IMR-90 (cell line): ENCODE results near the gene ZGRF1. TPM values are rescaled to one million over a fixed set of nuclear protein-coding genes. Genes with fewer than 3 reads are reported as not detected.

ENCODE experiments used
- ATAC-seq: fragments of 200-7000 bp; cut with Tn5 transposase; 2 replicates; pipeline ENCODE4 v1.9.1; 2020; ENCODE audit warnings: low read depth, mild to moderate bottlenecking, moderate library complexity
- BruUV-seq: library from RNA; stranded (reverse); fragments of 400-500 nt; replicated peaks from 2 replicates; lab custom pipeline; 2021; lab: Mats Ljungman, UMichigan
- CTCF ChIA-PET: fragments of 300-600 bp; formaldehyde crosslinking; extraction: SDS; loops from one replicate; lab custom pipeline; 2021; ENCODE audit warnings: antibody characterized with exemption; lab: Yijun Ruan, JAX
- POLR2A ChIA-PET: fragments of 300-600 bp; sonication (Branson Sonifier 250); formaldehyde crosslinking; loops from one replicate; lab custom pipeline; 2022; ENCODE audit warnings: antibody characterized with exemption; ENCODE audit not compliant: unreplicated experiment; lab: Charles Lee
- DNase-seq: peaks from one replicate; pipeline ENCODE4 v3.0.0; 2013
- H2AFZ ChIP-seq: replicated peaks from 2 replicates; pipeline ENCODE3; 2013; ENCODE audit warnings: low read length, mild to moderate bottlenecking; ENCODE audit not compliant: poor library complexity
- H2AK5ac ChIP-seq: 2 replicates; pipeline ENCODE4 v1.6.1; 2013; ENCODE audit warnings: low read depth, low read length, inconsistent platforms
- H2AK9ac ChIP-seq: replicated peaks from 2 replicates; pipeline ENCODE3; 2013; ENCODE audit warnings: mild to moderate bottlenecking, low read depth, low read length, moderate library complexity; ENCODE audit not compliant: poor library complexity
- H2BK120ac ChIP-seq: 2 replicates; pipeline ENCODE4 v1.6.1; 2013; ENCODE audit warnings: low read depth, low read length, inconsistent platforms
- H2BK15ac ChIP-seq: 3 replicates; pipeline ENCODE4 v1.6.1; 2013; ENCODE audit warnings: low read depth, low read length, inconsistent platforms
- H2BK20ac ChIP-seq: 2 replicates; pipeline ENCODE4 v1.6.1; 2013; ENCODE audit warnings: low read depth, mild to moderate bottlenecking, inconsistent platforms, low read length, moderate library complexity
- H2BK5ac ChIP-seq: 2 replicates; pipeline ENCODE4 v1.6.1; 2013; ENCODE audit warnings: mild to moderate bottlenecking, low read depth, low read length, inconsistent platforms; ENCODE audit not compliant: poor library complexity, severe bottlenecking
- H3K14ac ChIP-seq: replicated peaks from 2 replicates; pipeline ENCODE4 v1.6.1; 2013; ENCODE audit warnings: low read depth, low read length, inconsistent platforms
- H3K18ac ChIP-seq: 2 replicates; pipeline ENCODE4 v1.6.1; 2013; ENCODE audit warnings: low read depth, low read length, control low read depth
- H3K23ac ChIP-seq: 2 replicates; pipeline ENCODE4 v1.6.1; 2013; ENCODE audit warnings: low read depth, low read length, inconsistent platforms
- H3K27ac ChIP-seq: 2 replicates; pipeline ENCODE4 v1.5.1; 2013; ENCODE audit warnings: mild to moderate bottlenecking, control low read depth, low read length; ENCODE audit not compliant: insufficient read depth
- H3K27me3 ChIP-seq: 2 replicates; pipeline ENCODE4 v1.6.1; 2013; ENCODE audit warnings: low read length; ENCODE audit not compliant: control insufficient read depth, insufficient read depth
- H3K36me3 ChIP-seq: 2 replicates; pipeline ENCODE4 v1.6.1; 2013; ENCODE audit warnings: low read length, mixed read lengths; ENCODE audit not compliant: control insufficient read depth, insufficient read depth
- H3K4ac ChIP-seq: 2 replicates; pipeline ENCODE4 v1.6.1; 2013; ENCODE audit warnings: low read depth, low read length, inconsistent platforms
- H3K4me1 ChIP-seq: 2 replicates; pipeline ENCODE4 v1.6.1; 2013; ENCODE audit warnings: low read length, mixed read lengths; ENCODE audit not compliant: control insufficient read depth, insufficient read depth
- H3K4me2 ChIP-seq: 2 replicates; pipeline ENCODE4 v1.6.1; 2013; ENCODE audit warnings: low read depth, mild to moderate bottlenecking, control low read depth, low read length, moderate library complexity
- H3K4me3 ChIP-seq: 2 replicates; pipeline ENCODE4 v1.5.1; 2013; ENCODE audit warnings: low read depth, mild to moderate bottlenecking, control low read depth, low read length, moderate library complexity; ENCODE audit not compliant: insufficient read depth
- H3K56ac ChIP-seq: 2 replicates; pipeline ENCODE4 v1.6.1; 2013; ENCODE audit warnings: low read length, inconsistent platforms; ENCODE audit not compliant: insufficient read depth; ENCODE audit errors: extremely low read depth
- H3K79me1 ChIP-seq, 2 experiments: 2 replicates each; pipeline ENCODE4 v1.6.1; 2013; ENCODE audit warnings: low read length in 2 of 2, inconsistent platforms in 1 of 2, low read depth in 1 of 2
- H3K9ac ChIP-seq: 2 replicates; pipeline ENCODE4 v1.6.1; 2013; ENCODE audit warnings: low read depth, low read length, control low read depth
- H3K9me1 ChIP-seq: 2 replicates; pipeline ENCODE4 v1.6.1; 2013; ENCODE audit warnings: low read length, inconsistent platforms; ENCODE audit not compliant: insufficient read depth
- H3K9me3 ChIP-seq: 2 replicates; pipeline ENCODE4 v1.6.1; 2013; ENCODE audit warnings: low read length; ENCODE audit not compliant: control insufficient read depth, insufficient read depth
- H4K20me1 ChIP-seq: 2 replicates; pipeline ENCODE4 v1.6.1; 2013; ENCODE audit warnings: low read length, inconsistent platforms; ENCODE audit not compliant: insufficient read depth
- H4K5ac ChIP-seq: 2 replicates; pipeline ENCODE4 v1.6.1; 2013; ENCODE audit warnings: mild to moderate bottlenecking, low read depth, low read length, control low read depth
- H4K8ac ChIP-seq, 2 experiments: 2 replicates each; pipeline ENCODE4 v1.6.1; 2013; ENCODE audit warnings: low read depth in 2 of 2, low read length in 2 of 2, control low read depth in 1 of 2, inconsistent platforms in 1 of 2
- H4K91ac ChIP-seq: 2 replicates; pipeline ENCODE4 v1.6.1; 2013; ENCODE audit warnings: low read depth, low read length, inconsistent platforms; ENCODE audit not compliant: insufficient read depth
- BHLHE40 ChIP-seq: fragments of 150-350 bp; IDR thresholded peaks from 2 replicates; pipeline ENCODE4 v1.6.1; 2016; ENCODE audit warnings: mild to moderate bottlenecking, low read depth, low read length
- CEBPB ChIP-seq: IDR thresholded peaks from 2 replicates; pipeline ENCODE4 v1.6.1; 2012; ENCODE audit warnings: low read depth, low read length, improper control_type of control experiment
- CHD1 ChIP-seq: IDR thresholded peaks from 2 replicates; pipeline ENCODE4 v1.6.1; 2012; ENCODE audit warnings: low read depth, low read length, improper control_type of control experiment
- FOS ChIP-seq: fragments of 150-350 bp; IDR thresholded peaks from 2 replicates; pipeline ENCODE4 v1.6.1; 2016; ENCODE audit warnings: low read depth, low read length
- MAFK ChIP-seq: IDR thresholded peaks from 2 replicates; pipeline ENCODE4 v1.6.1; 2012; ENCODE audit warnings: low read depth, low read length, improper control_type of control experiment
- MAZ ChIP-seq: IDR thresholded peaks from 2 replicates; pipeline ENCODE4 v1.6.1; 2012; ENCODE audit warnings: low read depth, mild to moderate bottlenecking, low read length, improper control_type of control experiment, moderate library complexity, borderline replicate concordance
- MXI1 ChIP-seq: IDR thresholded peaks from 2 replicates; pipeline ENCODE4 v1.6.1; 2012; ENCODE audit warnings: low read depth, mild to moderate bottlenecking, low read length, moderate library complexity, borderline replicate concordance
- NFE2L2 ChIP-seq: fragments of 150-350 bp; IDR thresholded peaks from 2 replicates; pipeline ENCODE4 v1.6.1; 2016; ENCODE audit warnings: low read depth, mild to moderate bottlenecking, low read length
- RAD21 ChIP-seq: IDR thresholded peaks from 2 replicates; pipeline ENCODE4 v1.6.1; 2012; ENCODE audit warnings: low read length, improper control_type of control experiment
- RCOR1 ChIP-seq: IDR thresholded peaks from 2 replicates; pipeline ENCODE4 v1.6.1; 2012; ENCODE audit warnings: mild to moderate bottlenecking, low read length, improper control_type of control experiment; ENCODE audit not compliant: insufficient replicate concordance
- RFX5 ChIP-seq: IDR thresholded peaks from 2 replicates; pipeline ENCODE4 v1.8.0; 2012; ENCODE audit warnings: low read depth, mild to moderate bottlenecking, low read length, moderate library complexity
- SMC3 ChIP-seq: fragments of 150-350 bp; IDR thresholded peaks from 2 replicates; pipeline ENCODE4 v1.6.1; 2016; ENCODE audit warnings: low read depth, mild to moderate bottlenecking, antibody characterized with exemption, low read length, moderate library complexity
- USF2 ChIP-seq: fragments of 150-350 bp; IDR thresholded peaks from 2 replicates; pipeline ENCODE4 v1.6.1; 2017; ENCODE audit warnings: mild to moderate bottlenecking, antibody characterized with exemption, low read length, low read depth
- WGBS, 2 experiments: methylation state at CpG; one replicate each; pipeline versions ENCODE4 v1.1.5 to v1.1.7; 2013; ENCODE audit warnings: missing lambda C conversion rate in 2 of 2; ENCODE audit not compliant: insufficient read length in 1 of 2; ENCODE audit errors: extremely low coverage in 2 of 2; 5-methylcytosine and 5-hydroxymethylcytosine counted together
- dilution Hi-C: fragments of 300-500 bp; cut with HindIII; formaldehyde crosslinking; loops from one replicate; pipeline ENCODE4 v1.14.3; 2018; ENCODE audit warnings: low sequenced_read_pairs; ENCODE audit not compliant: unreplicated experiment
- in situ Hi-C: fragments of 300-500 bp; cut with MboI; formaldehyde crosslinking; loops from 3 replicates; pipeline ENCODE4 v1.14.3; 2019; ENCODE audit warnings: low sequenced_read_pairs, inconsistent platforms, mixed read lengths
- intact Hi-C: fragments of 100-400 bp; cut with micrococcal nuclease; formaldehyde crosslinking; loops from 2 replicates; pipeline ENCODE4 v1.10.0; 2022
- polyA plus RNA-seq, 3 experiments: library from polyadenylated mRNA; depleted of rRNA; stranded (reverse); fragments of >200 nt; gene quantifications; 2 replicates each; pipeline ENCODE4 v1.2.3, GENCODE V29; 2012; ENCODE audit warnings: low replicate concordance in 1 of 3
- total RNA-seq: library from RNA; depleted of rRNA; stranded (reverse); fragments of >200 nt; gene quantifications from 2 replicates; pipeline ENCODE4 v1.2.3, GENCODE V29; 2012
- TF ChIP-seq, protein P1 (sequence below): fragments of 150-350 bp; IDR thresholded peaks from 2 replicates; pipeline ENCODE4 v1.6.1; 2016; ENCODE audit warnings: low read depth, mild to moderate bottlenecking, low read length, moderate library complexity, borderline replicate concordance
- TF ChIP-seq, protein P2 (sequence below): conservative IDR thresholded peaks from 2 replicates; pipeline ENCODE4 v1.5.1; 2012; ENCODE audit warnings: mild to moderate bottlenecking, low read depth, low read length, improper control_type of control experiment

ZGRF1 gene
- total and polyA plus RNA-seq, 2 of the 4 experiments (the other 2 are of a cell fraction): 2.8 to 5.6 TPM

DNA sequence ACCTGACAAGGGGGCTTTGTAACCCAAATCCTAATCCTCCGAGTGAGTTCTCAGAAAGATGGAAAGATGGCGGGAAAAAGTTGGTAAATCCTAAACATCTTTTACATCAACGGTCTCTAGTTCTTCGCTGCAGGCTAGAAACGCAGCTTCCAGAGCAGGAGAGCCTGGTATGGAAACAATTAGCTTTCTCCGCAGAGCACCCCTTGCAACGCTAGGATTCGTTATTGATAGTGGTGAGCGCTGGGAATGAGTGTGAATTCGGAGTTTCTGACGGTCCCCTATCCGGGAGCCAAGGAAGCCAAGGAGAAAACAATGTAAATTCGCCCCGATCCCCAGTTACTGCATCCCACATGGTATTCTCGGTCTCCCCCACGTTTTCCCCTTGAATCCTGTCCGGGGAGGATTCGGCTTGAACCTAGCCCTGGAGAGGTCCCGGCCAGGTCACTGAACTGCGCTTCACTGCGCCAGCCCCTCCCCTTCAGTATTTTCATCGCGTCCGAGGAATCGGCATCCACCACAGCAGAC is 116.0 kb downstream of the ZGRF1 start:
- no peak overlapping the region for H3K4me2 ChIP-seq
- no TSS peak for BruUV-seq

More for the DNA sequence above, 116.0 kb downstream of the ZGRF1 start:
- H4K20me1 ChIP-seq: no peaks in the 10 kb centered on the region
- no peak overlapping the region for H4K5ac ChIP-seq
- no peak overlapping the region for H3K9ac ChIP-seq
- no peak overlapping the region for H2BK15ac ChIP-seq
- H2AK5ac ChIP-seq: no peak overlapping the region
- intact Hi-C loops: loop anchor here (5.0 kb wide), 1 partner anchor 423 kb away; no protein-coding TSS in a partner anchor
- DNase-seq (no peak), ATAC-seq (no peak)
- no peak overlapping the region for H4K91ac ChIP-seq
- no peaks in the 10 kb centered on the region; the same call in 1 of the 2 replicates for H3K4me1 ChIP-seq
- H3K4ac ChIP-seq: no peak overlapping the region
- dilution Hi-C loops: no loop called here
- H3K27me3 ChIP-seq: peaks cover 81% of the 10 kb centered on the region
- H4K8ac ChIP-seq: no peak overlapping the region
- H2AFZ ChIP-seq: no peak overlapping the region
- H3K56ac ChIP-seq: no peak overlapping the region
- 2% methylated on average over 11 of the region's 25 CpGs; no CpG with 5 or more reads in 1 of the 2 experiments for WGBS, 2 experiments
- POLR2A ChIA-PET: no interaction called here
- no peaks in the 10 kb centered on the region for H3K79me1 ChIP-seq
- no peaks in the 10 kb centered on the region for H3K36me3 ChIP-seq
- no peak overlapping the region for H3K18ac ChIP-seq
- CTCF ChIA-PET: no interaction called here
- no peak overlapping the region for H3K4me3 ChIP-seq
- H2BK120ac ChIP-seq: no peak overlapping the region
- peaks cover 28% of the 10 kb centered on the region for H3K9me3 ChIP-seq
- H2BK20ac ChIP-seq: no peak overlapping the region
- no peaks in the 10 kb centered on the region for H3K9me1 ChIP-seq
- no peak overlapping the region for H3K14ac ChIP-seq
- no peak overlapping the region for H3K23ac ChIP-seq
- no peak overlapping the region for H2BK5ac ChIP-seq
- H3K27ac ChIP-seq: no peak overlapping the region
- TF ChIP-seq RAD21 (no peak), USF2 (no peak), CHD1 (no peak), FOS (no peak), MXI1 (no peak), RCOR1 (no peak), RFX5 (no peak), MAZ (no peak), NFE2L2 (no peak), SMC3 (no peak), MAFK (no peak), CEBPB (no peak), BHLHE40 (no peak)
- TF ChIP-seq, protein P1, sequence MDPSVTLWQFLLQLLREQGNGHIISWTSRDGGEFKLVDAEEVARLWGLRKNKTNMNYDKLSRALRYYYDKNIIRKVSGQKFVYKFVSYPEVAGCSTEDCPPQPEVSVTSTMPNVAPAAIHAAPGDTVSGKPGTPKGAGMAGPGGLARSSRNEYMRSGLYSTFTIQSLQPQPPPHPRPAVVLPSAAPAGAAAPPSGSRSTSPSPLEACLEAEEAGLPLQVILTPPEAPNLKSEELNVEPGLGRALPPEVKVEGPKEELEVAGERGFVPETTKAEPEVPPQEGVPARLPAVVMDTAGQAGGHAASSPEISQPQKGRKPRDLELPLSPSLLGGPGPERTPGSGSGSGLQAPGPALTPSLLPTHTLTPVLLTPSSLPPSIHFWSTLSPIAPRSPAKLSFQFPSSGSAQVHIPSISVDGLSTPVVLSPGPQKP: no peak
- TF ChIP-seq, protein P2, sequence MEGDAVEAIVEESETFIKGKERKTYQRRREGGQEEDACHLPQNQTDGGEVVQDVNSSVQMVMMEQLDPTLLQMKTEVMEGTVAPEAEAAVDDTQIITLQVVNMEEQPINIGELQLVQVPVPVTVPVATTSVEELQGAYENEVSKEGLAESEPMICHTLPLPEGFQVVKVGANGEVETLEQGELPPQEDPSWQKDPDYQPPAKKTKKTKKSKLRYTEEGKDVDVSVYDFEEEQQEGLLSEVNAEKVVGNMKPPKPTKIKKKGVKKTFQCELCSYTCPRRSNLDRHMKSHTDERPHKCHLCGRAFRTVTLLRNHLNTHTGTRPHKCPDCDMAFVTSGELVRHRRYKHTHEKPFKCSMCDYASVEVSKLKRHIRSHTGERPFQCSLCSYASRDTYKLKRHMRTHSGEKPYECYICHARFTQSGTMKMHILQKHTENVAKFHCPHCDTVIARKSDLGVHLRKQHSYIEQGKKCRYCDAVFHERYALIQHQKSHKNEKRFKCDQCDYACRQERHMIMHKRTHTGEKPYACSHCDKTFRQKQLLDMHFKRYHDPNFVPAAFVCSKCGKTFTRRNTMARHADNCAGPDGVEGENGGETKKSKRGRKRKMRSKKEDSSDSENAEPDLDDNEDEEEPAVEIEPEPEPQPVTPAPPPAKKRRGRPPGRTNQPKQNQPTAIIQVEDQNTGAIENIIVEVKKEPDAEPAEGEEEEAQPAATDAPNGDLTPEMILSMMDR: no peak
- no peak overlapping the region for H2AK9ac ChIP-seq
- in situ Hi-C loops: no loop called here
